Measurements from ENCODE around the gene SOCS7. TPM values are rescaled to one million over a fixed set of nuclear protein-coding genes. Genes with fewer than 3 reads are reported as not detected.

Gene SOCS7
- total and polyA plus RNA-seq, 7 experiments from 2014 or later = 0.57 to 23.3 (median 19.6) TPM

GRCh38 chr17:38369124-38369886, 17.7 kb downstream of the SOCS7 start:
- H3K27ac ChIP-seq (ENCODE audit: low read depth, low read length) = no peak overlapping the region
- ATAC-seq = no peak
- no peaks in the 10 kb centered on the region for H3K27me3 ChIP-seq (ENCODE audit: control insufficient read depth in 2 of 2, insufficient read depth in 2 of 2, low read length in 2 of 2)
- Mint-ChIP-seq H3K36me3 (peaks cover 10 to 46% (median 23%) of the 10 kb centered on the region in 5 donors), H3K4me3 (no peak overlapping the region), H3K4me1 (peaks cover 0 to 3% (median 0%) of the 10 kb centered on the region in 7 donors), H3K9me3 (peaks cover 0 to 4% (median 0%) of the 10 kb centered on the region in 11 donors), H3K27me3 (no peaks in the 10 kb centered on the region), H3K27ac (no peak overlapping the region)
- peaks cover 0 to 54% (median 5%) of the 10 kb centered on the region in 3 experiments for H3K36me3 ChIP-seq (ENCODE audit: control insufficient read depth in 2 of 3, insufficient read depth in 3 of 3, low read length in 3 of 3)
- ChIA-PET CTCF (interaction anchor here (1.2 kb wide), 1 partner anchor 20 kb away, joined by 3 read pairs; no protein-coding TSS in a partner anchor), POLR2A (interaction anchor here (0.9 kb wide), 1 partner anchor 12 kb away, joined by 3 read pairs; no protein-coding TSS in a partner anchor)
- intact Hi-C loops (cut with micrococcal nuclease) = no loop called here
- no peak for DNase-seq
- H3K4me3 ChIP-seq (ENCODE audit: low read length) = no peak overlapping the region
- no peaks in the 10 kb centered on the region for H3K4me1 ChIP-seq (ENCODE audit: control insufficient read depth in 2 of 2, insufficient read depth in 2 of 2, low read length in 2 of 2)
- H3K9me3 ChIP-seq (ENCODE audit: control insufficient read depth in 2 of 3, low read length in 3 of 3) = no peaks in the 10 kb centered on the region

- Histone ChIP-seq H3K9me3 (ENCODE audit: control insufficient read depth in 2 of 3, low read length in 3 of 3) (no peaks in the 10 kb centered on the region), H3K27me3 (ENCODE audit: control insufficient read depth in 2 of 2, insufficient read depth in 2 of 2, low read length in 2 of 2) (no peaks in the 10 kb centered on the region), H3K4me3 (ENCODE audit: low read length) (no peak overlapping the region), H3K4me1 (ENCODE audit: control insufficient read depth in 2 of 2, insufficient read depth in 2 of 2, low read length in 2 of 2) (no peaks in the 10 kb centered on the region), H3K36me3 (ENCODE audit: control insufficient read depth in 2 of 3, insufficient read depth in 3 of 3, low read length in 3 of 3) (peaks cover 0 to 28% (median 0%) of the 10 kb centered on the region in 3 experiments), H3K27ac (ENCODE audit: low read depth, low read length) (no peak overlapping the region)
- ChIA-PET CTCF (no interaction called here), POLR2A (interaction anchor here (0.6 kb wide), 1 partner anchor 12 kb away, joined by 3 read pairs; no protein-coding TSS in a partner anchor)
- H3K27ac Mint-ChIP-seq = no peak overlapping the region
- H3K36me3 Mint-ChIP-seq = peaks cover 3 to 29% (median 11%) of the 10 kb centered on the region in 5 donors
- H3K9me3 Mint-ChIP-seq = peaks cover 0 to under 1% (median 0%) of the 10 kb centered on the region in 11 donors
- intact Hi-C loops (cut with micrococcal nuclease) = no loop called here
- no peaks in the 10 kb centered on the region for H3K27me3 Mint-ChIP-seq
- no peak for ATAC-seq
- no peak for DNase-seq
- H3K4me1 Mint-ChIP-seq = peaks cover 0 to 5% (median 0%) of the 10 kb centered on the region in 7 donors
- no peak overlapping the region for H3K4me3 Mint-ChIP-seq
These were observed 27.8 kb downstream of the SOCS7 start for GRCh38 chr17:38379448-38379847.

GRCh38 chr17:38395090-38395489, 43.4 kb downstream of the SOCS7 start:
- ChIA-PET CTCF (interaction anchor here (2.3 kb wide), 1 partner anchor 46 kb away, joined by 5 read pairs; no protein-coding TSS in a partner anchor), POLR2A (interaction anchor here (0.7 kb wide), 1 partner anchor 42 kb away, joined by 3 read pairs; no protein-coding TSS in a partner anchor)
- H3K4me1 Mint-ChIP-seq = peaks cover 0 to 2% (median 0%) of the 10 kb centered on the region in 7 donors
- Histone ChIP-seq H3K4me1 (ENCODE audit: control insufficient read depth in 2 of 2, insufficient read depth in 2 of 2, low read length in 2 of 2) (no peaks in the 10 kb centered on the region), H3K4me3 (ENCODE audit: low read length) (no peak overlapping the region), H3K9me3 (ENCODE audit: control insufficient read depth in 2 of 3, low read length in 3 of 3) (no peaks in the 10 kb centered on the region), H3K27me3 (ENCODE audit: control insufficient read depth in 2 of 2, insufficient read depth in 2 of 2, low read length in 2 of 2) (no peaks in the 10 kb centered on the region), H3K36me3 (ENCODE audit: control insufficient read depth in 2 of 3, insufficient read depth in 3 of 3, low read length in 3 of 3) (peaks cover 0 to 44% (median 8%) of the 10 kb centered on the region in 3 experiments), H3K27ac (ENCODE audit: low read depth, low read length) (no peak overlapping the region)
- no peak overlapping the region for H3K4me3 Mint-ChIP-seq
- no peak for DNase-seq
- no peaks in the 10 kb centered on the region for H3K9me3 Mint-ChIP-seq
- no peak for ATAC-seq
- no peaks in the 10 kb centered on the region for H3K27me3 Mint-ChIP-seq
- peak overlapping the region in 2 of 9 donors; percentile 27 to 52 for H3K27ac Mint-ChIP-seq
- intact Hi-C loops (cut with micrococcal nuclease) = no loop called here
- H3K36me3 Mint-ChIP-seq = peaks cover 18 to 50% (median 27%) of the 10 kb centered on the region in 5 donors

GRCh38 chr17:38397227-38397626, 45.6 kb downstream of the SOCS7 start:
- ATAC-seq = no peak
- Mint-ChIP-seq H3K36me3 (peaks cover 20 to 57% (median 33%) of the 10 kb centered on the region in 5 donors), H3K4me1 (peaks cover 0 to 2% (median 0%) of the 10 kb centered on the region in 7 donors), H3K9me3 (no peaks in the 10 kb centered on the region), H3K4me3 (no peak overlapping the region), H3K27me3 (no peaks in the 10 kb centered on the region), H3K27ac (no peak overlapping the region)
- Histone ChIP-seq H3K4me3 (ENCODE audit: low read length) (no peak overlapping the region), H3K27me3 (ENCODE audit: control insufficient read depth in 2 of 2, insufficient read depth in 2 of 2, low read length in 2 of 2) (no peaks in the 10 kb centered on the region), H3K9me3 (ENCODE audit: control insufficient read depth in 2 of 3, low read length in 3 of 3) (no peaks in the 10 kb centered on the region), H3K36me3 (ENCODE audit: control insufficient read depth in 2 of 3, insufficient read depth in 3 of 3, low read length in 3 of 3) (peaks cover 0 to 65% (median 8%) of the 10 kb centered on the region in 3 experiments), H3K4me1 (ENCODE audit: control insufficient read depth in 2 of 2, insufficient read depth in 2 of 2, low read length in 2 of 2) (no peaks in the 10 kb centered on the region), H3K27ac (ENCODE audit: low read depth, low read length) (no peak overlapping the region)
- intact Hi-C loops (cut with micrococcal nuclease) = no loop called here
- ChIA-PET CTCF (no interaction called here), POLR2A (no interaction called here)
- no peak for DNase-seq

- intact Hi-C loops (cut with micrococcal nuclease) = no loop called here
These were observed 48.6 kb downstream of the SOCS7 start for GRCh38 chr17:38400286-38400685.

GRCh38 chr17:38401459-38401858, 49.8 kb downstream of the SOCS7 start:
- H3K4me1 ChIP-seq (ENCODE audit: control insufficient read depth in 2 of 2, insufficient read depth in 2 of 2, low read length in 2 of 2) = no peaks in the 10 kb centered on the region
- intact Hi-C loops (cut with micrococcal nuclease) = no loop called here
- peak overlapping the region in 1 of 9 donors; percentile 86 for H3K27ac Mint-ChIP-seq

More at GRCh38 chr17:38400286-38400685, 48.6 kb downstream of the SOCS7 start:
- CTCF ChIA-PET = no interaction called here
- H3K9me3 Mint-ChIP-seq = no peaks in the 10 kb centered on the region
- H3K27ac Mint-ChIP-seq = no peak overlapping the region
- Histone ChIP-seq H3K27me3 (ENCODE audit: control insufficient read depth in 2 of 2, insufficient read depth in 2 of 2, low read length in 2 of 2) (no peaks in the 10 kb centered on the region), H3K36me3 (ENCODE audit: control insufficient read depth in 2 of 3, insufficient read depth in 3 of 3, low read length in 3 of 3) (peaks cover 0 to 61% (median 8%) of the 10 kb centered on the region in 3 experiments), H3K9me3 (ENCODE audit: control insufficient read depth in 2 of 3, low read length in 3 of 3) (no peaks in the 10 kb centered on the region), H3K4me3 (ENCODE audit: low read length) (no peak overlapping the region), H3K27ac (ENCODE audit: low read depth, low read length) (no peak overlapping the region), H3K4me1 (ENCODE audit: control insufficient read depth in 2 of 2, insufficient read depth in 2 of 2, low read length in 2 of 2) (no peaks in the 10 kb centered on the region)
- H3K36me3 Mint-ChIP-seq = peaks cover 17 to 54% (median 31%) of the 10 kb centered on the region in 5 donors
- POLR2A ChIA-PET = no interaction called here
- no peak overlapping the region for H3K4me3 Mint-ChIP-seq
- H3K4me1 Mint-ChIP-seq = peaks cover 0 to under 1% (median 0%) of the 10 kb centered on the region in 7 donors
- H3K27me3 Mint-ChIP-seq = no peaks in the 10 kb centered on the region
- DNase-seq (no peak), ATAC-seq (no peak)

More at GRCh38 chr17:38401459-38401858, 49.8 kb downstream of the SOCS7 start:
- no peak overlapping the region for H3K4me3 Mint-ChIP-seq
- ATAC-seq = no peak
- no peaks in the 10 kb centered on the region for H3K9me3 Mint-ChIP-seq
- Histone ChIP-seq H3K4me3 (ENCODE audit: low read length) (no peak overlapping the region), H3K27me3 (ENCODE audit: control insufficient read depth in 2 of 2, insufficient read depth in 2 of 2, low read length in 2 of 2) (no peaks in the 10 kb centered on the region), H3K27ac (ENCODE audit: low read depth, low read length) (no peak overlapping the region), H3K36me3 (ENCODE audit: control insufficient read depth in 2 of 3, insufficient read depth in 3 of 3, low read length in 3 of 3) (peaks cover 0 to 50% (median 3%) of the 10 kb centered on the region in 3 experiments), H3K9me3 (ENCODE audit: control insufficient read depth in 2 of 3, low read length in 3 of 3) (no peaks in the 10 kb centered on the region)
- H3K27me3 Mint-ChIP-seq = no peaks in the 10 kb centered on the region
- no peak for DNase-seq
- ChIA-PET POLR2A (no interaction called here), CTCF (interaction anchor here (0.6 kb wide), 1 partner anchor 12 kb away, joined by 3 read pairs; no protein-coding TSS in a partner anchor)
- peaks cover 9 to 44% (median 22%) of the 10 kb centered on the region in 5 donors for H3K36me3 Mint-ChIP-seq
- no peaks in the 10 kb centered on the region for H3K4me1 Mint-ChIP-seq

All from naive thymus-derived CD4-positive, alpha-beta T cell (primary cell).